Non-pigmented ciliary epithelial cell (primary cell): Measurements from ENCODE around the gene ART4.

ENCODE experiments used
- DNase-seq: peaks from one replicate; pipeline ENCODE4 v3.0.0-alpha.2; 2010; ENCODE audit warnings: low read depth

Gene ART4, protein sequence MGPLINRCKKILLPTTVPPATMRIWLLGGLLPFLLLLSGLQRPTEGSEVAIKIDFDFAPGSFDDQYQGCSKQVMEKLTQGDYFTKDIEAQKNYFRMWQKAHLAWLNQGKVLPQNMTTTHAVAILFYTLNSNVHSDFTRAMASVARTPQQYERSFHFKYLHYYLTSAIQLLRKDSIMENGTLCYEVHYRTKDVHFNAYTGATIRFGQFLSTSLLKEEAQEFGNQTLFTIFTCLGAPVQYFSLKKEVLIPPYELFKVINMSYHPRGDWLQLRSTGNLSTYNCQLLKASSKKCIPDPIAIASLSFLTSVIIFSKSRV

GRCh38 chr12:14843425-14843887 is at the start of gene ART4:
Gene ART4 (minus strand): TSS chr12:14843526. CDS start chr12:14843113, 413 bp downstream.
- DNase-seq: no peak

GRCh38 chr12:14892726-14893505 is 49.6 kb upstream of the ART4 start:
- DNase-seq: no peak

- no peak for DNase-seq
These were observed 47.4 kb upstream of the ART4 start for GRCh38 chr12:14890701-14891100.

- DNase-seq: no peak
These were observed 42.9 kb upstream of the ART4 start for GRCh38 chr12:14886271-14886670.

- no peak for DNase-seq
These were observed 42.4 kb upstream of the ART4 start, which contains the start of gene MGP for GRCh38 chr12:14885718-14886221. Gene MGP (minus strand): TSS chr12:14885854. CDS start chr12:14885791, 63 bp downstream.

- peak; percentile 66 for DNase-seq
These were observed 41.1 kb upstream of the ART4 start for GRCh38 chr12:14884458-14884878.

- no peak for DNase-seq
These were observed 40.4 kb upstream of the ART4 start for GRCh38 chr12:14883686-14884085.

GRCh38 chr12:14880890-14881453 is 37.6 kb upstream of the ART4 start:
- DNase-seq: no peak

DNA sequence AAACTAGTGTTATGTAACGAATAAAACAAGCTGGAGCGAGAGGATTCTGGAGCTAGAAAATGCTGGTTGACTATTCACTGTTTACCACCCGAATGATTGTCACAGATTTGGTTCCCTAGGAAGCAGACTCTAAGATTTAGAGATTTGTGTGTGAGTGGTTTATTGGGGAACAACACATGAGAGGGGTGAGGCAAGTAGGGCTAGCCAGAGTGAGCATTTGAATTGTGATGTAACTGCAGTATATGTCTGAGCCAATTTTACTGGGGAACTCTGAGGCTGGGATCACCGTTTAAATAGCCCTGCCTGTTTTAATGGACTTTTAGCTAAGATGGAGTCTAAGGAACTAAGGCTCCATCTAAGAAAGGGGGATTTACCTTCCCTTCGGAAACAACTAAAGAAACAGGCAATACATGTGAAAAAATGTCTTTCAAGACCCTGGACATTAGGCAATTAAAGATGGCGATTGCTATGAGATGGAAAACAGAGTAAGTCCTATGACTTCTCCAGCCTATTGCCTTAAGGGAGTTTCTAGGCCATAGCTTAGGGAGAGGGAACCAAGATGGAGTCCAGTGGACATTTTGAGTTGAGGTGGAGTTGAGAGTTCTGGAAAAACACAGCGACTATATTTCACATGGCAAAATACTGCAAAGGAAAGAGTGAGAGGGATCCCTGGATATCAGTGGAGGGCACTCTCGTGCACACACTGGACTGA is 36.1 kb upstream of the ART4 start:
- DNase-seq: no peak

GRCh38 chr12:14878488-14878887 is 35.2 kb upstream of the ART4 start:
- DNase-seq: no peak

- DNase-seq: no peak
These were observed 33.5 kb upstream of the ART4 start for GRCh38 chr12:14876833-14877232.

DNA sequence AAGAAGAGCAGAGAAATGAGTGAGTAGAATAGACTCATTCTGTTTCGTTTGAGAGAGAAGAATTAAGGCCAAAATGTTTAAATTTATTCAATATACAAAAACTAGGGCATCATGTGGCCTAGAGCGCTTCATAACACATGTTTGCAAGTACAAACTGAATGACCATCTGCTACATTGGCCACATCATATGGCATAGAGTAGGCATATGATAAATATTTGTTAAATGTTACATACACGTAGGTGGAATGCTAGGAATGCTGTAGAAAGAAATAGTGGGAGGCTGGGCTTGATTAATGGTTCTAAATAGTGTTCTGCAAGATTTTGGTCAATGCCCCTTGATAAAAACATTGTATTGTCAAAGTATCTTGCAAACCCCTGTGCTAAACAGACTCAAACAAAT is 31.6 kb upstream of the ART4 start:
- DNase-seq: no peak

GRCh38 chr12:14873440-14874185 is 30.3 kb upstream of the ART4 start:
- no peak for DNase-seq

DNA sequence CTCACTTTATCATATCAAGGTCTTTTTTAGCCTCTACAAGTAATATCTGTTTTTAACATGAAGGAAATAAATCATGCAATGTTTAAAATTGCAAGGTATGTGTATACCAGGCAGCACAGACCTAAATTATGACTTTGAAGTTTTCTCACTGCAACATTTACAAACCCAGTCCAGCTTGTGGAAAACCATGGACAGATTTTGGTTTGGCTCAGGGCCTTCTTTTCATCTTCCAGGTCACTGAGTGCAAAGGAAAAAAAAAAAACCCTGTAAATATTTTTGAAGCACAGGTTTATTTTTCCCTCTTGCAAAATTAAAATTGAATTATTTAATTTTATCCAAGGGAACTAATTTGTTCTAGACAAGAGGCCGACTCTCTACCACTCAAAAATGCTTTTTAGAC is 28.6 kb upstream of the ART4 start:
- no peak for DNase-seq

- DNase-seq: no peak
These were observed 27.9 kb upstream of the ART4 start for GRCh38 chr12:14871247-14871646.

DNA sequence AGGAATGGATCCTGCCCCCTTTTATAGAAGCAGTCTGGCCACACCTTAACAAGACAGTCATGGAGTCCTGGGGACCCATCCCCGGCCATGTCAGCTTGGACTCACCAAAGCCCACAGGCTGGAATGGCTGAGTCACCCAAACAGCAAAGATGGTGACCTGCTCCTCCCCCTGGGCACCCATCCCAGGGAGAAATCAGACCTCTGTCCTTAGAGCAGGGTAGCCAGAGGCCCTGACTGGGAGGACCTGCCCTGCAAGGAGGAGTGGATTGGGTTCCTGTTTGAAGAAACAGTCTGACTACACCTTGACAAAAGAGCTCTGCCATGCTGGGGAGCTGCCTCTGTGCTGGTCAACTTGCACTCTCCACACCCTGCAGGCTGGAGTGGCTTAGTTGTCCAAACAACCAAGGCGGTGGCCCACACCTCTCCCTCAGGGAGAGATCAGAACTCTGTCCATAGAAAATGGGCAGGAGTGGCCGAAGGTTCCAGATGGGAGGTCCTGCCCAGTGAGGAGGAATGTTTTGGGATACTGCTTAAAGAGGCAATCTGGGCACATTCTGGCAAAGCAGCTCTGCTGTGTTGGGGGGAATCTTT is 25.7 kb upstream of the ART4 start:
- no peak for DNase-seq

DNA sequence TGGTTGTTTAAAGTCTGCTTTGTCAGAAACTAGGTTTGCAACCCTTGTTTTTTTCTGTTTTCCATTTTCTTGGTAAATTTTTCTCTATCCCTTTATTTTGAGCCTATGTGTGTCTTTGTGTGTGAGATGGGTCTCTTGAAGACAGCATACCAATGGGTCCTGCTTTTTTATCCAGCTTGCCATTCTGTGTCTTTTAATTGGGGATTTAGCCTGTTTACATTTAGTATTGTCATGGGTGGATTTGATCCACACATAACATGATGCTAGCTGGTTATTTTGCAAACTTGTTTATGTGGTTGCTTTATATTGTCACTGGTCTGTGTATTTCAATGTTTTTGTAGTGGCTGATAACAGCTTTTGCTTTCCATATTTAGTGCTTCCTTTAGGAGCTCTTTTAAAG is 17.2 kb upstream of the ART4 start:
- DNase-seq: no peak

DNA sequence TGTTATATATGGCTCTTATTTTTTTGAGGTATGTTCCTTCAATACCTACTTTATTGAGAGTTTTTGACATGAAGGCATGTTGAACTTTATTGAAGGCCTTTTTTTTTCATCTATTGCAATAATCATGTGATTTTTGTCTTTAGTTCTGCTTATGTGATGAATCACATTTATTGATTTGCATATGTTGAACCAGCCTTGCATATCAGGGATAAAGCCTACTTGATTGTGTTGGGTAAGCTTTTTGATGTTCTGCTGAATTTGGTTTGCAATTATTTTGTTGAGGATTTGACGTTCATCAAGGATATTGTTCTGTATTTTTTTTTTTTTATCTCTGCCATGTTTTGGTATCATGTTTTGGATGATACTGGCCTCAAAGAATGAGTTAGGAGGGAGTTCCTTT is 15.2 kb upstream of the ART4 start:
- DNase-seq: no peak

- no peak for DNase-seq
These were observed 11.4 kb upstream of the ART4 start for GRCh38 chr12:14854586-14855183.

- DNase-seq: no peak
These were observed 10.6 kb upstream of the ART4 start for GRCh38 chr12:14853961-14854360.

GRCh38 chr12:14852880-14853279 is 9.6 kb upstream of the ART4 start:
- DNase-seq: no peak
